GM19238 (cell line): ENCODE data around the gene POU2AF1.

ENCODE experiments used
- DNase-seq: peaks from one replicate; pipeline ENCODE4 v3.0.0; 2011; ENCODE audit warnings: low spot score; ENCODE audit not compliant: insufficient read length

Gene POU2AF1

GRCh38 chr11:111347723-111348115 is 31.4 kb downstream of the POU2AF1 start:
- DNase-seq, result no peak

GRCh38 chr11:111347002-111347722 is 31.9 kb downstream of the POU2AF1 start:
- DNase-seq, result no peak

GRCh38 chr11:111344032-111344431 is 35.0 kb downstream of the POU2AF1 start:
- no peak for DNase-seq

DNA sequence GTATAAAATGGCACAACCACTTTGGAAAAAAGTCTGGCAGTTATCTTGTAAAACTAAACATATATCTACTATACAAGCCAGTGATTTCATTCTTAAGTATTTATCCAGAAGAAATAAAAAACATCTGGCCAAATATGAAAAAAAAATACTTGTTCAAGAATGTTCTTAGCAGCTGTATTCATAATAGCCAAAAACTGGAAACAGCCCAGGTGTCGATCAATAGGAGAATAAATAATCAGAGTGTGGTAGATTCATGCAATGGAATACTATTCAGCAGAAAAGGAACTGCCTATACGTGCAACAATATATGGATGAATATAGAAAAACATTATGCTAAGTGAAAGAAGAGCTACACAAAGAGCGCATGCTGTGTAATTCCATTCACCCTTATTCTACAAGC is 36.7 kb downstream of the POU2AF1 start:
- DNase-seq, result no peak

DNA sequence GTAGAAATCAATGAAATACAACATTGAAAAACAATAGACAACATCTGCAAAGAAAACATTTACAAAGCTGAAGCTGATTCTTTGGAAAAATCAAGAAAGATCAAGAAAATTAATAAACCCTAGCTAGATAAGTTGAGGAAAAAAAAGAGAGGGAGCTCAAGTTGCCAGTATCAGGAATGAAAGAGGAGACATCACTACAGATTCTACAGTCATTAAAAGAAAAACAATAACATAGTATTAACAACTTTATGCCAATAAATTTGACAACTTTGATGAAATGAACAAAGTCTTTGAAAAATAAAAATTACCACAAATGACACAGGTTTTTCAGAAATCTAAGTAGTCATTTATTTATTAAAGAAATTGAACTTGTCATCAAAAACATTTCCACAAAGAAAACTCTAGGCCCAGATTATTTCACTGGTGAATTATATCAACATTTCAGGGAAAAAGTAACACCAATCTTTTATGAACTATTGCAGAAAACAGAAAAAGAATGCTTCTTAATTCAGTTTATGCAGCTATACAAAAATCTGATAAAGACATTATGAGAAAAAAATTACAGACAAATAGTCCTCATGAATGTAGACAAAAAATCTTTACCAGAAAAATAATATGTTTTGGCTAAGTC is 39.2 kb downstream of the POU2AF1 start:
- no peak for DNase-seq

DNA sequence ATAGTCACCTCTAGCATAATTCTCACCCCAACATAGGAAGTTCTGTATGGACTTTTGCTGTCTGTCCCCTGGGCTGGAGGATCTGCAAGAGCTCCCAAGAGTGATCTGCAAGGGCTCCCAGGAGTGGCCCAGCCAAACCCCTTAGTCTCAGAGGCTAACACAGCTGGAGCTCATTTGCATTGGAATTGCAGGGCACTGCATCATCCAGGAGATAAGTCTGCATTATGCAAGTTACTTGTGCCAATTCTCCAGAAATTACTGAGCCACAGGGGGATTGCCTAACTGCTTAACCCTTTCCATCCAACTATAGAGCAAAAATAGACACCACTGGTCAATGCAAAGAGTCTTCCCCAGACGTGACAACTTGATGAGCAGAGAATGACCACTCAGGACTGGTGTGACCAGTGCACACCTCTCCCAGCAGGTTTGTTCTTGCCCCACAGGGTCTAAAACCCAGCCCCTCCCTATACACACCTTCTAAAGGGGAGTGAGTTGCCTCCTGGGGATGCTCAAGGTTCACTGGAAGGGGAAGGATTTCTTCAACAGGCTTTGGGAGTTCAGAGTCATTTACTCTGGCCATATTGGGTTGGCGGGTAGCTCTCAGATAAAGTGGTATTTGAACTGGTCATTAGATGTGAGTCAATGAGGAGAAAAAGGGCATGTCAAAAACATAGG is 42.4 kb downstream of the POU2AF1 start:
- no peak for DNase-seq

- DNase-seq, result no peak
Observed at GRCh38 chr11:111336062-111336461, 43.0 kb downstream of the POU2AF1 start.

GRCh38 chr11:111335549-111335948 is 43.5 kb downstream of the POU2AF1 start:
- no peak for DNase-seq

DNA sequence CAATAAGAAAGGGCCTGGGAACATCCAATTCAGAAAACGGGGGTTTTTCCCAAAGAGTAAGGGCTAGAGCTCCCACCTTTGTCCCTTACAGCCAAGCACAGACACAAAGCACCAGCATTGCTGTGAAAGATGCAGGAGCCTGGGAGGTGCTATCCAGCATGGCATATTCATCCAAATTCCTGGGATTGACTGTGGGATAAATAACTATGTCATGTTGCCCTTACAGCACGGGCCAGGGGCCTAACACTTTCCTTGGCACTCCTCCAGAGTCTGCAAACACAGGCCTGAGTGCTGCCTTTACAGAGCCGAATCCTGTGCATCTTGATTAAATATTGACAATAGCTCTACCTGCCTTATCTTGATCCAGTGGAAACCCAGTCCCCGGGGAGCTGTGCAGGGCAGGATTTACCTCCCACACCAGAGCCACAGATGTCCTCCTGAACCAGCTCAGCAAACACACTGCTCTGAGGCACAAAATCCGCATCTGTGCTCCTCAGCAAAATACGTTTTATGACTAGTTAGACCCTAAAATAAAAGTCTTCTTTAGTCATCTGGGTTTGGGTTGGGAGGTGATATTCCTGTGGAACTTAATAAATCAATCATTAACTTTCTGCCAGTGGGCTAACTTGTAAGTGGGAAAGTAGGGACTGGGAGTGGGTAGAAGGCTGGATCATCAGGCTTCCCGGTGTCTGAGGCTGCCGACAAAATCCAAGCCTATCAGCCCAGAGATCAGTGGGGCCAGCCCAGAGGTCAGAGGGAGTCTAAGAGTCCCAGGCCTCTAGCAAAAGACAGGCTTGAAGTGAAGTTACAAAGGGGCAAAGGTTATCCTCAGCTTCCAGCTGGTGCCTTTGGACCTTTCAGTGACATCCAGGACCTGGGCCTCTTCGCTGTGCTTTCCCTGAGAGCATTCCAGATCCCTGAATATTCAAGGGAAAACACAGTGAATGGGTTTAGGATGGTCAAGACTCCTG is 44.3 kb downstream of the POU2AF1 start:
- DNase-seq, result no peak

DNA sequence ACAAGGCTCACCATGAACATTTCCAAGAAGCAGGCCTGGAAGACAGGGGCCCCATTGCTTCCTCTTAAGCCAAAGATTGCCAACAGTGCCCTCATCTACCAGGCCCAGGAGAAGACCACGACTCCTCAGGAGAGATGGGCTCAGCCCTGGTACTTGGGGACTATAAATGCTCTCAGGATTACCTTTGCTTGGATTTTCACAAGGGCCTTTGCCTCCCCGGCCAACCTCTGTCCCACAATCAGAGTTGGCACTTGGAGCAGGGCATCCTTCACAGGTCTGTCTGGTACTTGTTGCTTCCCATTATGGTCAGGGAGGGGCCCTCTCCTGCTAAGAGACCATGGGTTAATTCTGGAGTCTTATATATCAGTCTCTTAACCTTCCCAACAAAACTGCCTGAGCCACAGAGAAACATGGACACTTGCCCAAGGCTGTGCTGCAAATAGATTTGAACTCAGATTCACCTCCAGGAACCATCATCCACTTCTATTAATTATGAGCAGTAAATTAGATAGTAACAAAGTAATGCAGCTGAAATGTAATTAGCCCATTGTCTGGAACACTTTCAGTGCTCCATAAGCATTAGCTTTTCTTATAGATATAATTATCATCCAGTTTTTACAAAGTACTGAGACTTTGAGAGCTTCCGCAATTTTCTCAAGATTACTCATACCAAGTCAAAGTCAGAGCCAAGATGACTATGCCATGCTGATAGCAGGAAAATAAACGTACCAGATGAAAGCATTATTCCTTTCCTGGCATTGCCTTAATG is 47.2 kb downstream of the POU2AF1 start:
- no peak for DNase-seq

GRCh38 chr11:111330234-111330893 is 48.7 kb downstream of the POU2AF1 start:
- DNase-seq, result no peak

GRCh38 chr11:111329306-111330204 is 49.5 kb downstream of the POU2AF1 start:
- no peak for DNase-seq

DNA sequence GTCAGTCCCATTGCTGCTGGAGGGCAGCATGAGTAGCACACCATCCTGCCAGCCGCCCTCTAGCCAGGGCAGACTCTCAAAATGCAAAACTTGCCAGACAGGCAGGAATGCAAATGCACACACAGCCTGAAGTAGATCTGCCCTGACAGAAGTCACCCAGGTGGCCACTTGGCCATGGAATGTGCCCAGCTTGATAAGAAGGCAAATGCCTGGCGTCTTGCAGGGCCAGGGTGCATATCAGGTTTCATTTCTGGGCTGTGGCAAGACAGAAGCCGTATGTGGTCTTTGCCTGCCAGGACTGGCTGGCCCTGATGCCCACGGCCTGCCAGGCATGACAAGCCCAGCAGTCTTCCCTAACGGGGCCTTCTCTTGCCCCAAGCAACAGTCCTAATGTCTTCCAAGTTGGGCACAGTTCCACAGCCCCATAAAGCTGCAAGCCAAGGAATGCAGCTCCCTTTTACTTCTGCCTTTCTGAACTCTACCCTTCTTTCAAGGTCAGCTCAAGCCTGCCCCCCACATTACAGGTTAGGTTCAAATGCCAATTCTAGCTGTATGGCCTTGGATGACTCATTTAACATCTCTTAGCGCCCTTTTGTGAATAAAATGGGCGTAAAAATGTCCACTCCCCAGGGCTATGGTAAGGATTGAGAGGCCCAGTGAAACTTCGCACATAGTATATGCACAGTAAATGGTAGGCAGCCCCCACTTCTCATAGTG is 51.0 kb downstream of the POU2AF1 start:
- DNase-seq, result no peak

DNA sequence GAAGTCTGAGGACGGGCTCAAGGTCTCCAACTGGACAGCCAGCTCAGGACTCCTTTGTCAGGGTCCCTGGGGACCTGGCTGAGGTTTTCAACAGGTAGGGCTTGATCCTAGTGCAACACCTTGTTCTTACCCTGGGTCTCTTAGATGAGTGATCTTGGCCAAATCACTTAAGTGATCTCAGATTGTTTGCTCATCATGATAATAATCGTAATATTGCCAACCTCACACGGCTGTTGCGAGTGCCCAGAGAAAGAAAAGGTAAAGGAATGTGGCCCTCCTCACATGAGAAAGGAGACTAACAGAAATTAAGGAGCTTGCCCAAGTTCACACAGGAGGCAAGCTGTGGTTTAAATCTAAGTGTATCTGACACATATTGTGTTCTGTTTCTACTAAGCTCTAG is 52.3 kb downstream of the POU2AF1 start:
- DNase-seq, result no peak

DNA sequence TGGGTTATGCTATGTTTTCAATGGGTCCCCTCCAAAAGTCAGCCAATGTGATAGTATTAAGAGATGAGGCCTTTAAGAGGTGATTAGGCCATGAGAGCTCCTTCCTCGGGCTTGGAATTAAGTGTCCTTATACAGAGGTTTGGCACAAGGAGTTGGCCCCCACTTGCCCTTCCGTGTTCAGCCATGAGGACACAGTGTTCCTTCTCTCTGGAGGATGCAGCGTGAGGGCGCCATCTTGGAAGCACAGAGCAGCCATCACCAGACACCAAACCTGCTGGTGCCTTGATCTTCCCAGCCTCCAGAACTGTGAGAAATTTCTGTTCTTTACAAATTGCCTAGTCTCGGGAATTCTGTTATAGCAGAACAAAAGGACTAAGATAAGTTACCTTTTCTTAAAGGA is 53.8 kb downstream of the POU2AF1 start:
- DNase-seq, result no peak

- no peak for DNase-seq
Observed at GRCh38 chr11:111324277-111324720, 54.8 kb downstream of the POU2AF1 start.

DNA sequence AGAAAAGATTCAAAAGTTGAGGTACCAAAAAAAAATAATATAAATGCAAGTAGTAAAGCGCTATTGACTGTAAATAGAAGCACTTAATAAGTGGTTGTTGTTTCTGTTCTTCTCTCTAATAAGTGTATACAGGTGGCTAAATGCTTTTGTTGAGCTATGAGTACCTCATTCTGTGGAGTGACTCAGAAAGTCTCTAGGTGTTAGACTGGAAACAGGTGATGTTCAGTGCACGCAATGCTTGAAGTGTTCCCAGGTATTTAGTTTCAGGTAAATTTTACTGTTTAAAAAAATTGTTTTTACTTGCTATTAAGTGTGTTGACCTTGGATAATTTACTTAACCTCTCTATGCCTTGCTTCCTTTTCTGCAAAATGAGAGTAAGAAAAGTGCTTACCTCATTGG is 56.5 kb downstream of the POU2AF1 start:
- no peak for DNase-seq
